ENCODE results near the gene SLC35D2. TPM values are rescaled to one million over a fixed set of nuclear protein-coding genes. Genes with fewer than 3 reads are reported as not detected.
A peak's percentile ranks its signal among the peaks of the same experiment; 100 is the strongest.

The SLC35D2 gene
- polyA plus RNA-seq (2014; cell fraction: cytosol; rRNA removed), result 0.07 TPM in 1 of 2 replicates, not detected in the other
- polyA plus RNA-seq (2014; cell fraction: nucleus; rRNA removed), result 0.32 and 0.45 TPM in 2 replicates

DNA sequence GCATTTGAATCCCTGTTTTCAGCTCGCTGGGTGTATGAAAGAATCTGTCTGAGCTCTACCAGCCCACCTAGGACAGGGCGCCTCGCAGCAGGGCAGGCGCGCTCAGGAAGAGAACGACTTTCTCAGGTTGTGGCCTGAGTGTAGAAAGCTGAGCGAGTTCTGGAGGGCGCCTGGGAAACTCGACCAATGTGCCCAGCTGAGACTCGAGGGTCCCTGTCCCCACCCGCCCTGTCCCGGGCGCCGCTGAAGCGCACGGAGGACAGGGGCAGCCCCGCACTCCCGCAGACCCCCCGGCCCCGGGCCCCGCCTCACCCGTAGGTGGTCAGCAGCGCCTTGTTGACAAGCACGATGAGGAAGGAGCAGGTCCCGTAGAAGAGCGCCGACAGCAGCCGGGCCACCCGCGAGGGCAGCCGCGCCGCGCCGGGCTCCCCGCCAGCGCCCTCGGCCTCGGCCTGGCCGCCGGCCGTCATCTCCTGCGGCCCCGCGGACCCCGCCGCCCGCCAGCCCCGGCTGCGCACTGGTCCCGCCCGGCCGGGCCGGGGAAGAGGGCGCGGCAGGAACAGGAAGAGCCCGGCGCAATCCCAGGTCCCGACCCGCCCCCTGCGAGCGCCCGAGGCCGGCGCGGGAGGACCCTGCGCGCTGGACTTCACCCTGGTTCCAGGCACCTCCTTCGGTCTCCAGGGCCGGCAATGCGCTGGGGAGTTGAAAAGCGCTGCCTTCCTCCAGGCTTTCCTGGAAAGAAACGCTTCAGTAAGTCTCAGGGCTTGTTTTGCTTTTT is at the start of gene SLC35D2:
Gene SLC35D2, minus strand, starts transcription at position 547 of the 778 bp plus-strand sequence. Its CDS starts 77 bp downstream, at position 470.
- no peak for DNase-seq (ENCODE audit: low spot score)

DNA sequence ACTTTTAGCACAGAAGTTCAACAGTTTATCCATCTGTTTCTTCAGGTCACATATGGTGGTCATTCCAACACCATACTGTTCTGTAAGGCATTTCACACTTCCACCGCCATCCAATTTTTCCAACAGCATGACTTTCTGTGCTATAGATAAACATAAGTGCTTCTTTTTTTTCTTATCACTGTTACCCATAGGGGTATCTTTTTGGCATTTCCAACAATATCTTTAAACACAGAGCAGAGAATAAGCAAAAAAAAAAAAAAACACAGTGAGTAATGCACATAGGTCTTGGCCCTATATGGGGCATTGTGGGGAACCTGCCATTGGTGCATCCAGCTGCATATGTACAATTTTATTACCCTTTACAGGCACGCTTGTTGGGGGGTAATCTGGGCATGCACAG is 46.9 kb upstream of the SLC35D2 start:
- DNase-seq (ENCODE audit: low spot score), result no peak

DNA sequence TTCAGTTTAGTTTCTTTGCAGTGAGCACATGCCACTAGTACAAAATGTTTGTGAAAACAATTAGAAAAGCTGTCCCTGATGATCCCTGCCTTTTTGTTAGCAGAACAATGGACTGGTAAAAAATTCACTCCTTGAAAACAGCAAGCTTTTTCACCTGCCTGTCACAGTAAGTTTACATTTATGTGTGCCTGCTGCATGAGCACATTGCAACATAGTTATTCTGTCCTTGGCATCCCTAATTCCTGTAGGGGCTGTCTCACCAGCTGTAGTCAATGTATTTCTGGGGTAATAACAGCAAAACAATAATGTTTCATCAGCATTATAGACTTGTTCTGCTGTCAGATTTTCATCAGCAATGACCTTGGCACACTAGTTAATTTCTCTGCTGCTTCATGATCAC is 46.2 kb upstream of the SLC35D2 start:
- no peak for DNase-seq (ENCODE audit: low spot score)

DNA sequence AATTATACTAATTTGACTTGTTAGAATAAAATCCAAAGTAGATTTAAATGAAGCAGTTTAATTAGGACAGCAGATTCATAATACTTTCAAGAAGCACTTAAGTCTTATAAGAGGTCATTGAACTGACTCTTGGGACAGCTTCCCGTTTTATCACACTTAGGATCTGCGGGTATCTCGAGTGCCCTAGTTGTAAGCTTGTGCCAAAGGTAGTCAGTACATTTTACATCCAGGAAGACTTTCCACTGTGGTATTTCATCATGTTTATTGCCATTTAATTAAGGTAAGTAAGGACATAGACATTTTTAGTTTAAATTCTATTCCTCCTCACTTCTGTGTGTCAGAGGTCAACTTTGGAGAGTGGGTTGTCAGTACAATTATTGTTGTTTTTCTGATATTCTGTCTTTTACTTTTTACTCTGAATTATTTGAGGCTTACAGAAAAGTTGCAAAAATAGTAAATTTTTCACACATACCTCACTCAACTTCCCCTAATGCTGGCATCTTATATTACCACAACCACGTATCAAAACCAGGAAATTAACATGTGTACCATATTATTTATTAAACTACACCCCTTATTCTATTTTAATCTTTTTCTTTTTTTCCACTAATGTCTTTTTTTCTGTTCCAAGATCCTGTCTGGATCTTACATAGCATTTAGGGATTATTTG is 42.1 kb upstream of the SLC35D2 start:
- DNase-seq (ENCODE audit: low spot score), result no peak

DNA sequence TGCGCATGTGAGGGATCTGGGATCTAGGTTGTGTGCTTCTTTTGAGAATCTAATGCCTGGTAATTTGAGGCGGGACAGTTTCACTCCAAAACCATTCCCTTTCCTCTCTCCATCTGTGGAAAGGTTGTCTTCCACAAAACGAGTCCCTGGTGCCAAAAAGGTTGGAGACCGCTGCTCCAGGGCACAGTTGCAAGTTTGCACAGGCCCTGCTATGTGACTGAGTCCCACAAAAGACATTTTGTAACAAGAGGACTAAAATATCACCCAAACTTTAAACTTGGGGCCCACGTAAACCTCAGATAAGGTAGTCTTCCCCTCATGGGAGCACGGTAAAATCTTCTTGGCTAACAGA is 40.5 kb upstream of the SLC35D2 start:
- DNase-seq (ENCODE audit: low spot score), result no peak

DNA sequence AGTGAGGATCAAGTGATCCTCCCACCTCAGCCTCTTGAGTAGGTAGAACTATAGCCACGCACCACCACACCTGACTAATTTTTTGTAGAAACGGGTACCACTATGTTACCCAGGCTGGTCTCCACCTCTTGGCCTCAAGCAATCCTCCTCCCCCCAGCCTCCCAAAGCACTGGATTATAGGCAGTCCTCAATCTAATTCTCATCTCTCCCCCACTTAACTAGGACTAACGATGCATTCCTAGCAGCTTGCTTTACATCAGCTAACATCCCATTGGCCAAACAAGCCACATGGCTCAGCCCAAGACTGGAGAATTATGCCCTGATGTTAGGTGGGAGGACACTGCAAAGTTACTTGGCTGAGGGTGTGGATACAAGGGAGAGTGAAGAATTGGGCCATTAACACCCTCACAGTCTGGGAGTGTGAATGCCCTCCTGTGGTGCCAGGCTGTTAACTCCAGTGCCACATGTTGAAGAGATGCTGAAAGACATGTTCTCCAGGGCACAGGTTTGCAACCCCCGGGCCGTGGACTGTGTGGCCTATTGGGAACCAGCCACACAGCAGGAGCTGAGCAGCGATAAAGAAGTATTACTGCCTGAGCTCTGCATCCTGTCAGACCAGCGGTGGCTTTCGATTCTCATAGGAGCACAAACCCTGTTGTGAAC is 39.9 kb upstream of the SLC35D2 start:
- no peak for DNase-seq (ENCODE audit: low spot score)

DNA sequence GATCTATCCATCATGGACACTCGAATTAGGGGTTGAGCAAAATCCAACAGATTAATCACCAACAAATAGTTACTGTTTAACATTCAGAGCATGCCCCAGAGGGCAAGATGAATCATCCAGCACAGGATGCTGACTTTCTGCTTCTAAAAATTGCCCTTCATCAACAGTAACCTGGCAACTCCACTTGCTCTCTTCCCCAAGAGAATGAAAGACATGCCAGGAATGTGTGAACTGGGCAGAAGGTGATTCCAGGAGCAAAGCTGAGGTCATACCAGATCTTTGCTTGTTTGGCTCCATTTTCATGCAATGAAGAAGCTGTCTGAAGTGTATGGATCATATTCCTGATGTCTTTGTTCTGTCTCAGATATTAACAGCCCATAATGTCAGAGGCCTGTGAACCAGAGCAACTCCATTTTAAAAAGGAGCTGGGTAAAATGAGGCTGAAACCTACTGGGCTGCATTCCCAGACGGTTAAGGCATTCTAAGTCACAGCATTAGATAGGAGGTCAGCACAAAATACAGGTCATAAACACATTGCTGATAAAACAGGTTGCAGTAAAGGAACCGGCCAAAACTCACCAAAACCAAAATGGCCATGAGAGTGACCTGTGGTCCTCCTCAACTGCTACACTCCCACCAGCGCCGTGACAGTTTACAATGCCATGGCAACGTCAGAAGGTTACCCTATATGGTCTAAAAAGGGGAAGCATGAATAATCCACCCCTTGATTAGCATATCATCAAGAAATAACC is 37.1 kb upstream of the SLC35D2 start:
- no peak for DNase-seq (ENCODE audit: low spot score)

DNA sequence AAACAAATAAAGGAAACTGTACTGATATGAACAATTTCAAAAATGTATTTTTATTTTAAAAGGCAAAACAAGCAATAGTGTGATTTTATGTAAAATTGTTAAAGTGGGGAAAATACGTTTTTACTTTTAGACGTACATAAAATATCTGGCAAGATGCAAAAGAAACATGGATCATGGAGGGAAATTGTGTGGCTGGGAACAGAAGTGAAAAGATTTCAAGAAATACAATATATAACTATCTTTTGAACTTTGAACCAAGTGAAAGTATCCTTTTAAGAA is 36.1 kb upstream of the SLC35D2 start:
- DNase-seq (ENCODE audit: low spot score), result no peak

DNA sequence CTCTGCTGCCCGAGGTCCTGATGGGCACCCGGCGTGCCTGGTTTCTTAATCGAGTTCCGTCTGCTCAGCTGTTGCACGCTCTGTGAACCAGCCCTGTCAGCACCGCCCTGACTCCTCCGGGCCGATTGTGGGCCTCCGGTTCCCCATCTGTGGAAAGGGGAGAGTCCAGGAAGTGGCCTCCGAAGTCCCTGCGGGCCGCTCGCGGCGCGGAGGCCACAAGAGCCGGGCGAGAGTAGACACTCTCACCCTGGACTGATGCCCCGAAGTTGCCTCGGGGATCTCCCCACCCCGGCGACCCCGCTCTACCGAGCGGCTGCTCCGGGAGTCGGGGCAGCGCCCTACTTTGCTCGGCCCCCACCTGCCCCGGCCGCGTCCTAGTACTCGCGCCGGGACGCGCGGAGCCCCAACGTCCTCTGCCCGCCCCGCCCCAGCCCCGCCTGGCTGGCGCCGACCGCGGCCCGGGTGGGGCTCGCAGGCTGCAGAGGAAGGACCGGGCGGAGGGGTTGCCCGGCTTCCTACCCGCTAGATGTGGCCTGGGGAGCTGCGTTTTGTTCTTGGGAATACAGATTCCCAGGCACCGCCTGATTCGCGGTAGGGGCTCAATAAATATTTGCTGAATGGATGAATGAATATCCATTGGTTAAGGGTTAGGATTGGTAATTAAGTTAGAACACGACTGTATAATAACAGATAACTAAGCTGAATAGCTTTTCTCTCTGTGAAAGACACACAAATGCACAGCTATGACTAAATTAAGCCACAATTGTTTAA is 35.6 kb upstream of the SLC35D2 start:
- peak; percentile 74 for DNase-seq (ENCODE audit: low spot score)

DNA sequence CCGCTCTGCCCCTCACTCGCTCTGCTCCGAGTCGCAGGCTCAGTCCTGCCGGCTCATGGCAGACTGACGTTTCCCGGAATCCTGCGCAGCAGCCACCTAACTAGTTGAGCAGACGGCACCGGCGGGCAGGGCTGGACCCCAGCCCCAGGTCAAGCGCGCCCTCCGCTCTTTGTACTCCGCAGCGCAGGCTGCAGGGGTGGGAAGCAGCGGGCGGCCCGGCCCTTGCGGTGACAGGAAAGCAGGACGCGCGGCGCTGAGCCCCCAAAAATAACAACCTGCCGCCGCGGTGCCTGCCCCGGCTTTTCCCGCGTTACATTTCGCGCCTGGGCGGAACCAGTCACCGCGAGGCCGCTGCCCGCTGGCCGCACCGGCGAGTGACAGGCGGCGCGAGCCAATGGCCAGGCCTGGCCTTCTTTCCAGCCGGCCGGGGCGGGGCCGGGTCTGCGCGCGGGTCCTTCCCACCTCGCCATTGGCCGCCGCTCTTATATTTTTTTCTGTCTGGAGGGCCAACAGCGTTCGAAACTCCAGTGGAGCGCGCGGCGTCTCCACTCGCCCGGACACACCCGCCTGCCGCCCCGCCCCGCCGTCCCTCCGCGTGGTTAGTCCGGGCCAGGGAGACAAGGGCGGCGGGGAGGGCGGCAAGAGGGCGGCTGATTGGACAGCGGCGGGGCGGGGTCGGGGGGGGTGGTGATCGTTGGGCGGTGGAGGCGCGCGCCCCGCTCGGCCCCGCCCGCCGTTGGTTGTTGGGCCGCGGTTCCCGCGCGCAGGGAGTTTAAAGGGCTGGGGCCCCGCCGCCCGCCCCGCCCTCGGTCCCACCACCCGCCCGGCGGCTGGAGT is 34.8 kb upstream of the SLC35D2 start, which contains the start of gene ZNF367:
Gene ZNF367, minus strand, starts transcription at position 288 of the 837 bp plus-strand sequence. CDS start 338 bp downstream, outside the sequence.
- peak; percentile 96 for DNase-seq (ENCODE audit: low spot score)

DNA sequence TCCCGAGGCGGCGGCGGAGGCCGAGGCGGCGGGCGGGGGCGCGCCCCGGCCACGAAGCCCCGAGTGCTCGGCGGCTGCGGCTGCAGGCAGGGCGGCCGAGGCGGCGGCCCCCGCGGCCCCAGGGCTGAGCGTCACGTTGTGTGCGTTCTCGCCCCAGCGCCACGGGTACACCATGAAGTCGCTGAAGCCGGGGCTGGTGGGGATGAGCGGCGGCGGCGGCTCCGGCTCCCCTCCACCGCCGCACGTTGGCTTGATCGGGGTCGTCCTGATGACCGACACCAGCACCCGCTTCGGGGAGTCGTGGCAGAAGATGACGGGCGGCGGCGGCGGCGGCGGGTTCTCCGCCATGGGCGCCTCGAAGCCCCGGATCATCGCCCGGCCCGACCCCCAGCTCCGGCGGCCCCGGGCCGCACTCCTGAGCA is 34.2 kb upstream of the SLC35D2 start:
- no peak for DNase-seq (ENCODE audit: low spot score)

DNA sequence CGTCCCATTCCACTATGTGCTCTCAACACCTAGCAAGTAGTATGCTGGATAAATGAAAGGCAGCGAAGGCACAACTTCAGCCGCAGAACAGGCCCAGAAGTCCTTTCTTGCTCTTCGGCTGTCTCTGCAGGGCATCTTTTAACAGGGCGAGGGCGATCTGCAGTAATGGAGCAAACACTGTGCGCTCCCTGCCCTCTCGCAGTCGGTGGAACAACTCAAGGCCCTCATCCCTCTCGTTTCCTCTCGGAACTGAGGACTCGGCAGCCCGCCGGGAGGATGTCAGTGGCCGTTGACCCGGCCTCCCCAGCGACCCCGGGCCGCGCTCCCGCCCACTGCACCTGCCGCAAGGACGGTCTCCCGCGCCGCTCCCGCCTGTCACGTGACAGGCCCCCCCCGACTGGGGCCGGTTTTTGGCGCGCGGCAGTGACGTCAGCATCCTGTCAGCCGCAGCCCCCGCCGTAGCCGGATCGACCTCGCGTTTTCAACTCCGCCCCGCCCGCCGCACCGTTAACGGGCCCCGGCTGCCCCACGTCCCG is 33.6 kb upstream of the SLC35D2 start:
- DNase-seq (ENCODE audit: low spot score), result peak; percentile 78

DNA sequence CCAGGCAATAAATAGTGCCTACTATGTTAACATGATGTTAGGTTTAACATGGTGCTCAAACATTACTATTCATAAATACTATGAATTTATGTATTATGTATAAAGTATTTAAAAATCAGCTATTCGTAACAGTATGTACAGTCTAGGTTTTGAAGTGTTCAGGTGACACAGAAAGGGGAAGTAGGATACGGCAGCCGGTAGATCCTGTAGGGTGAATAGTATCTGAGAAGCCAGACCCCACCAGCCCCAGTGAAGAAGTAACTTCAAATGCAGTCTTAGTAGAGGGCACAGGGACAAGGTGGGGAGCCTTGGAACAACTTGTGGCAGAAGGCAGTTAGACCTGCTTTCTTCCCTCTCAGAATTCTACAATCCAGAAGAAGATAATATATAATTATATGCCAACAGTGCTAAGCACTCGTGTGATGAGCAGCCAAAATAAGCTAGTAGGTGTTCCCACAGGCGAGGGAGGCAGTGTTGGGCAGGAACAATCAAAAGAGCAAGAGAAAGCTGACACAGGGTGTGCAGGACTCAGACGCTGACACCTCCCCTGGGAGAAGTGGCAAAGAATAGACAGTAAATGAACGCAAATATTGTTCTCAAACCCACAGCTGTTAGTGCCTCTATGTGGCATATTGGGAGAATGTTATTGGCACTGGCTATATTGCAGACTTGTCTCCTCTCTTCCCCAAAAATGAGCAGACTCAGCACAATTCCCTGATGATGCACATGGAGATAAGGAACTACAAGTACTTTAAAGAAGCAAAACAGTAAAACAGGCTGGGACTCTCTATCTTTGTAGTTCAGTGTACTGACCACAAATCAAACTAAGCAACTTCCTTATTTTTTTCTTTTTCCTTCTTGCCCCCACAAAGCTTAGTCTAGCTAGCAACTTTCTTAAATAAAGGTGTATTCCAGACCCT is 30.1 kb upstream of the SLC35D2 start:
- no peak for DNase-seq (ENCODE audit: low spot score)

DNA sequence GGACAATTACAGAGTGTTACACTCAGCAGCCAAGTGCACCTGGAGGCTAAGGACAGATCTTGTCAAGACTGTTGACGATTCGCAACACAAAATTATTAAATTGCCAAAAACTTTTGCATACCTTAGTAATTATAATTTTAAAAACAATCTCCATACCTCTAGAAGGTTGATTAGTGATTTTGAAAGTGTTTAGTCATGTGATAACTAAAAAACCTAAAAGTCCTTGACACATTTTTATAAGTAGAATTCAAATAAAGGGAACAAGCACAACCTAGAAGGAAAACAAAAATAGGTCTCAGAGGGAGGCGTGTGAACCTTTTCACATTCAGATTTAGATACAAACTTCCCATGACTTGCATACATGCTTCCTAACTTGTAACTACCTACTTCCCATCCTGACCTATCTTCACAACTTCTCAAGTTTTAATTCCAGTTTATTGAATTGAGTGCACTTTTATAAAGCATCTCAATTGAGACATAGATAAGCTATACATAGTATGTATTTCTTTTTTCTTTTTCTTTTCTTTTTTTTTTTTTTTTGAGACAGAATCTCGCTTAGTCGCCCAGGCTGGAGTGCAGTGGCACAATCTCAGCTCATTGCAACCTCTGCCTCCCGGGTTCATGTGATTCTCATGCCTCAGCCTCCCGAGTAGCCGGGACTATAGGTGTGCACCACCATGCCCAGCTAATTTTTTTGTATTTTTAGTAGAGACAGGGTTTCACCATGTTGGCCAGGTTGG is 28.8 kb upstream of the SLC35D2 start:
- no peak for DNase-seq (ENCODE audit: low spot score)

DNA sequence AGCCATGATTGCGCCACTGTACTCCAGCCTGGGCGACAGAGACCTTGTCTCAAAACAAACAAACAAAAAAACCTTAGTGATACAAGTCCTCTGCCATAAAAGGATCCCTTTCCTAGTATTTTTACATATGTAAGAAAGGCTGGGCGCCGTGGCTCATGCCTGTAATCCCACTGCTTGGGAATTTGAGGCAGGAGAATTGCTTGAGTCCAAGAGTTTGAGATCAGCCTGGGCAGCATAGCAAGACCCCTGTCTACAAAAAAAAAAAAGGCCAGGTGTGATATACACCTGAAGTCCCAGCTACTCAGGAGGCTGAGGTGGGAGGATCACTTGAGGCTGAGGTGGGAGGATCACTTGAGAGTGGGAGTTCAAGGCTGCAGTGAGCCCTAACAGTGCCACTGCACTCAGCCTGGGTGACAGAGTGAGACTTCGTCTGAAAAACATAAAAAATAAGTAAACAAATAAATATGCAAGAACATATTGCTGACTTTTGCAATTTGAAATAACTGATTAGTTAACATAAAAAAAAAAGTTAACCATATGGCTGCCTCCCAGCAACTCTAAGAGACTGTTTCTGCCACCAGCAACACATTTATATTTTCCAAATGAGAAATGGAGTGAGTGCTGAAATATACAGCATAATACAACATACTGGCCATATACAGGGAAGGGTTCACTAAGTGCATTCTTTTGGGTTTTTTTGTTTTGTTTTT is 27.8 kb upstream of the SLC35D2 start:
- DNase-seq (ENCODE audit: low spot score), result no peak

DNA sequence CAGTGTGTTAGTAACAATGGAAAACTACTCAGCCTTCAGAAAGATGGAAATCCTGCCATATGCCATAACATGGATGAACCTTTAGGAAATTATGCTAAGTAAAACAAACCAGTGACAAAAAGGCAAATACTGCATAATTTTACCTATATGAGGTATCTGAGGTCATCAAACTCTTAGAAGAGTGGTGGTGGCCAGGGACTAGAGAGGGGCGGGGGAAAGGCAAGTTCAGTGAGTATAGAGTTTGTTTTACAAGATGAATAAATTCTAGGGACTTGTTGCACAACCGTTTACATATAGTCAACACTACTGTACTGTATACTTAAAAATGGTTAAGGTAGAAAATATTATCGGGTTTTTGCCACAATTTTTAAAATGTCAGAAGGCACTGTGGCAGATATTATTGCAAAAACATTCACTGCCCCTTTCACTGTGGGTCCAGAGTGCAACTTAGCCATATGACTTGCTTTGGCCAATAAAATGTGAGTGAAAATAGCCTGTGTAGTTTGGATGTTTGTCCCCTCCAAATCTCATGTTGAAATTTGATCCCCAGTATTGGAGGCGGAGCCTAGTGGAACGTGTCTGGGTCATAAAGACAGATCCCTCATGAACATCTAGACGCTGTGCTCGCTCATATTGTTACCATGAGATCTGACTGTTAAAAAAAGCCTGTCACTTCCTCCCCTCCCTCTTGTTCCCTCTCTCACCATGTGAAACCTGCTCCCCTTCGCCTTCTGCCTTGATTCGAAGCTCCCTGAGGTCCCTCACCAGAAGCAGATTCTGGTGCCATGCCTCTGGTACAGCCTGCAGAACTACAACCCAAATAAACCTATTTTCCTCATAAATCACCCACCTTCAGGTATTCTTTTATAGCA is 25.1 kb upstream of the SLC35D2 start:
- no peak for DNase-seq (ENCODE audit: low spot score)

Data from SK-N-DZ (cell line).